HG03342 (cell line): ENCODE results near the gene CHST13.

Experiments used
- ATAC-seq: cut with Tn5 transposase; IDR thresholded peaks from one replicate; pipeline ENCODE4 v1.9.1; 2021; ENCODE audit warnings: mild to moderate bottlenecking, moderate library complexity; ENCODE audit not compliant: unreplicated experiment

The CHST13 gene

GRCh38 chr3:126540342-126540849, 16.4 kb downstream of the CHST13 start:
- no peak for ATAC-seq

GRCh38 chr3:126540951-126541627, 17.1 kb downstream of the CHST13 start:
- ATAC-seq = no peak

- ATAC-seq = no peak
Measured at GRCh38 chr3:126541628-126542339, 17.8 kb downstream of the CHST13 start.

- no peak for ATAC-seq
Measured at GRCh38 chr3:126542340-126543241, 18.6 kb downstream of the CHST13 start.

GRCh38 chr3:126543457-126544061, 19.6 kb downstream of the CHST13 start:
- ATAC-seq = no peak

GRCh38 chr3:126544596-126545281, 20.8 kb downstream of the CHST13 start:
- ATAC-seq = no peak

GRCh38 chr3:126545544-126545943, 21.6 kb downstream of the CHST13 start:
- ATAC-seq = no peak

GRCh38 chr3:126546013-126546412, 22.1 kb downstream of the CHST13 start:
- no peak for ATAC-seq

- ATAC-seq = no peak
Measured at GRCh38 chr3:126546549-126547239, 22.7 kb downstream of the CHST13 start.

GRCh38 chr3:126547721-126548120, 23.8 kb downstream of the CHST13 start:
- ATAC-seq = no peak

GRCh38 chr3:126548556-126549466, 24.9 kb downstream of the CHST13 start:
- ATAC-seq = no peak

- ATAC-seq = no peak
Measured at GRCh38 chr3:126549861-126550487, 26.0 kb downstream of the CHST13 start.

- no peak for ATAC-seq
Measured at GRCh38 chr3:126550488-126551051, 26.6 kb downstream of the CHST13 start.

- ATAC-seq = no peak
Measured at GRCh38 chr3:126551121-126551838, 27.3 kb downstream of the CHST13 start.

GRCh38 chr3:126551839-126552687, 28.1 kb downstream of the CHST13 start:
- ATAC-seq = no peak

GRCh38 chr3:126552688-126553283, 28.8 kb downstream of the CHST13 start:
- no peak for ATAC-seq
